Nephron (organoid): ENCODE measurements around the gene TEX14.

Experiments
- H3K27ac Mint-ChIP-seq, 3 experiments: 2 replicates each; pipeline ENCODE4 v1.8.0; 2020; ENCODE audit warnings: mixed read lengths in 3 of 3, mild to moderate bottlenecking in 2 of 3, moderate library complexity in 1 of 3
- H3K27me3 Mint-ChIP-seq: 2 replicates; pipeline ENCODE4 v1.8.0; 2021; ENCODE audit warnings: low read depth, mild to moderate bottlenecking, moderate library complexity, mixed read lengths
- H3K36me3 Mint-ChIP-seq: 2 replicates; pipeline ENCODE4 v1.8.0; 2020; ENCODE audit warnings: low read depth, mixed read lengths
- H3K4me1 Mint-ChIP-seq: 2 replicates; pipeline ENCODE4 v1.8.0; 2020; ENCODE audit warnings: mixed read lengths
- H3K4me3 Mint-ChIP-seq, 3 experiments: 2 replicates each; pipeline ENCODE4 v1.8.0; 2020; ENCODE audit warnings: mild to moderate bottlenecking in 3 of 3, mixed read lengths in 3 of 3, moderate library complexity in 2 of 3
- H3K9me3 Mint-ChIP-seq: 2 replicates; pipeline ENCODE4 v1.8.0; 2020; ENCODE audit warnings: mixed read lengths
- TF ChIP-seq, protein P1 (sequence below), 3 experiments: fragments of 200-600 bp; sonication (generic); IDR thresholded peaks; one replicate each; pipeline ENCODE4 v1.5.0; 2021; ENCODE audit warnings: antibody characterized with exemption in 3 of 3; ENCODE audit not compliant: unreplicated experiment in 3 of 3

TEX14 gene

DNA sequence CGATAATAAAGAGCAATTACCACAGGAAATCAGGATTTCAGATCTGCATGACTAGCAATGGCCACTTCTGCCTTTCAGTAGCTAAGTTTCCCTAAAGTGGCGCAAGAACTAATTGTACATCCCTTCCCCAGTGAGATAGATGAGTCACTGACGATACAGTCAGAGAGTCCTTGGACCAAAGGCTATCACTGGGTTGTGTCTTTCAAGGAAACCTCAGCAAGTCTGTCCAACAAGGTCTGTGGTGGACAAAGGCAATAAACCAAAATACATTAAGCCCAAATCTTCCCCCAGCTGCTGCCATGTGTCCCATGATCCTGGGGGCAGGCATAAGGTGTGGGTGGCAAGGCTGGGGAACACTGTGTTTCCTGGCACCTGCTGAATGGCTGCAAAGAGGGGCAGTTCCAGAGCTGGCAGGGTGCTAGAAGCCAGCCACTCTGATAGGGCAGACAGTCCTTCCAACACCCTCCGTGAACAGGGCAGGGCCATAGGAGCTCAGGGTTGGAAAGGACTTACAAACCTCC is 156.9 kb downstream of the TEX14 start:
- Mint-ChIP-seq H3K4me1 (peaks cover 68% of the 10 kb centered on the region), H3K36me3 (no peaks in the 10 kb centered on the region), H3K4me3 (peak overlapping the region in 1 of 3 experiments; percentile 73), H3K27ac (peak overlapping the region in 2 of 3 experiments; percentile 56 to 68), H3K9me3 (no peaks in the 10 kb centered on the region), H3K27me3 (peaks cover 51% of the 10 kb centered on the region)
- TF ChIP-seq, protein P1, sequence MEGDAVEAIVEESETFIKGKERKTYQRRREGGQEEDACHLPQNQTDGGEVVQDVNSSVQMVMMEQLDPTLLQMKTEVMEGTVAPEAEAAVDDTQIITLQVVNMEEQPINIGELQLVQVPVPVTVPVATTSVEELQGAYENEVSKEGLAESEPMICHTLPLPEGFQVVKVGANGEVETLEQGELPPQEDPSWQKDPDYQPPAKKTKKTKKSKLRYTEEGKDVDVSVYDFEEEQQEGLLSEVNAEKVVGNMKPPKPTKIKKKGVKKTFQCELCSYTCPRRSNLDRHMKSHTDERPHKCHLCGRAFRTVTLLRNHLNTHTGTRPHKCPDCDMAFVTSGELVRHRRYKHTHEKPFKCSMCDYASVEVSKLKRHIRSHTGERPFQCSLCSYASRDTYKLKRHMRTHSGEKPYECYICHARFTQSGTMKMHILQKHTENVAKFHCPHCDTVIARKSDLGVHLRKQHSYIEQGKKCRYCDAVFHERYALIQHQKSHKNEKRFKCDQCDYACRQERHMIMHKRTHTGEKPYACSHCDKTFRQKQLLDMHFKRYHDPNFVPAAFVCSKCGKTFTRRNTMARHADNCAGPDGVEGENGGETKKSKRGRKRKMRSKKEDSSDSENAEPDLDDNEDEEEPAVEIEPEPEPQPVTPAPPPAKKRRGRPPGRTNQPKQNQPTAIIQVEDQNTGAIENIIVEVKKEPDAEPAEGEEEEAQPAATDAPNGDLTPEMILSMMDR (IDR thresholded peaks at IDR 0.05; ENCODE audit: unreplicated experiment in 3 of 3) = no peak

DNA sequence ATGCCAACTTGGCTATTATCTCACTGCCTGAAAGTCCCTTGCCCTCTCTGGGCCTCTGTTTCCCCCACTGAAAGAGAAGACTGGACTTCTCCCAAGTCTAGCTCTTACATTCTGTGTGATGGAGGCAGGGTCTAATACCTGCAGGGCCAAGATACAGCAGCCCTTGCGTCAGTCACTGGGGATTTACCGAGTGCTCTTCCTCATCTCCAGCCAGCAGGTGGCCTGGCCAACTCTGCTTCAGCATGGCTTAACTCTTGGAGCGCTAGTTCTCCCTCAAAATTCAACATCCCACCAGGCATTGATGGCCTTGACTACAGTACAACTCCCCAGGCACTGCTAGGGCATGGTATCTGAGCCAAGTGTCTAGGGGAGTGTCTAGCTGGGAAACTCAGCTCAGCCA is 157.5 kb downstream of the TEX14 start:
- Mint-ChIP-seq H3K4me3 (peak overlapping the region in 1 of 3 experiments; percentile 73), H3K27me3 (peaks cover 54% of the 10 kb centered on the region), H3K27ac (peak overlapping the region in 2 of 3 experiments; percentile 54 to 68), H3K4me1 (peaks cover 68% of the 10 kb centered on the region), H3K9me3 (no peaks in the 10 kb centered on the region), H3K36me3 (no peaks in the 10 kb centered on the region)
- TF ChIP-seq, protein P1 (IDR thresholded peaks at IDR 0.05; ENCODE audit: unreplicated experiment in 3 of 3) = no peak

DNA sequence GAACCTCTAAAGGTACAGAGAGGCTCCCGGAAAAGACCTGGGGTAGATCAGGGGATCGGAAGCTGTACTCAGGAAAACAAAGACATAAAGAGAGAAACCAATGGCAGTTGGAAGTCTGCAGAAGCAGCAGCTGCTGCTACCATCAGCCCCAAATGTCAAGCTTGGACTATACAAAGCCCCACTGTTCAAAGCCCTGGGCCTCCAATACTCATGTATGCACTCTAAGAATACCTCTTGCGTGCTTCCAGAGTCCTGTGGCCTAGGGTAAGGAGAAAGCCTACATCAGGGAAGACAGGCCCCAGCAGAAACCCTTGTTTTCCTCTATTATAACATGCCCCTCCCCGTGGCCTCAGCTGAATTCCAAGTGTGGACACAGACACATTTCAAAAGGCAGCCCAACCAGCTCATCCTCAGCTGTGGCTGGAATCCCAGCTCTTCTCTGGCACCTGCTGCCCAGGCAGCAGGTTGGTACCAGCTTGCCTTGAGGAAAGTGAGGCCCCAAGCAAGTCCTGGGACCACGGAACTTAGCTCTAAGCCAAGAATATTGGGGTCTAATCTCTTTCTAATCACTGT is 158.1 kb downstream of the TEX14 start:
- TF ChIP-seq, protein P1 (IDR thresholded peaks at IDR 0.05; ENCODE audit: unreplicated experiment in 3 of 3) = no peak
- no peaks in the 10 kb centered on the region for H3K36me3 Mint-ChIP-seq
- H3K9me3 Mint-ChIP-seq = no peaks in the 10 kb centered on the region
- peak overlapping the region; percentile 54 to 94 (median 88) for H3K27ac Mint-ChIP-seq
- H3K27me3 Mint-ChIP-seq = peaks cover 53% of the 10 kb centered on the region
- peak overlapping the region; percentile 67 to 80 (median 73) for H3K4me3 Mint-ChIP-seq
- H3K4me1 Mint-ChIP-seq = peaks cover 68% of the 10 kb centered on the region

DNA sequence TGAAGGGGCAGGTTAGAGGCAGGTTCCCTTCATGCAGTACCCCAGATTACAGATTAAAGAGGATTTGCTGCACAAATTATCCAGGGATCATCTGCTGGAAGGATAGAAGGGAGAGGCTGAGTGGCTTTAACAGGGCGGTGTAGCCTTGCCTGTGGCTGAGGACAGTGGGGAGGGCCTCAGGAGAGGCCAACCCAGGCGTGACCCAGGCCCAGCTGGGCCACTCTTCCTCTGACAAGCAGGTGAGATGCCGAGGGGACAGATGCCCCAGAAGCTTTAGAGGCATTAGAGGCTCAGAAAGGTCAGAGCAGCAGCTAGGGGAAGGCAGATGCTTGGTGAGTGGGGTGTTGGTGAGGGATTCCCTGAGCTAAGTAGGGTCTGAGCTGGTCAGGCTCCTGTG is 159.3 kb downstream of the TEX14 start:
- Mint-ChIP-seq H3K27ac (peak overlapping the region; percentile 54 to 88 (median 54)), H3K36me3 (no peaks in the 10 kb centered on the region), H3K4me1 (peaks cover 76% of the 10 kb centered on the region), H3K4me3 (peak overlapping the region; percentile 67 to 80 (median 73)), H3K9me3 (no peaks in the 10 kb centered on the region), H3K27me3 (peaks cover 57% of the 10 kb centered on the region)
- TF ChIP-seq, protein P1 (IDR thresholded peaks at IDR 0.05; ENCODE audit: unreplicated experiment in 3 of 3) = no peak

DNA sequence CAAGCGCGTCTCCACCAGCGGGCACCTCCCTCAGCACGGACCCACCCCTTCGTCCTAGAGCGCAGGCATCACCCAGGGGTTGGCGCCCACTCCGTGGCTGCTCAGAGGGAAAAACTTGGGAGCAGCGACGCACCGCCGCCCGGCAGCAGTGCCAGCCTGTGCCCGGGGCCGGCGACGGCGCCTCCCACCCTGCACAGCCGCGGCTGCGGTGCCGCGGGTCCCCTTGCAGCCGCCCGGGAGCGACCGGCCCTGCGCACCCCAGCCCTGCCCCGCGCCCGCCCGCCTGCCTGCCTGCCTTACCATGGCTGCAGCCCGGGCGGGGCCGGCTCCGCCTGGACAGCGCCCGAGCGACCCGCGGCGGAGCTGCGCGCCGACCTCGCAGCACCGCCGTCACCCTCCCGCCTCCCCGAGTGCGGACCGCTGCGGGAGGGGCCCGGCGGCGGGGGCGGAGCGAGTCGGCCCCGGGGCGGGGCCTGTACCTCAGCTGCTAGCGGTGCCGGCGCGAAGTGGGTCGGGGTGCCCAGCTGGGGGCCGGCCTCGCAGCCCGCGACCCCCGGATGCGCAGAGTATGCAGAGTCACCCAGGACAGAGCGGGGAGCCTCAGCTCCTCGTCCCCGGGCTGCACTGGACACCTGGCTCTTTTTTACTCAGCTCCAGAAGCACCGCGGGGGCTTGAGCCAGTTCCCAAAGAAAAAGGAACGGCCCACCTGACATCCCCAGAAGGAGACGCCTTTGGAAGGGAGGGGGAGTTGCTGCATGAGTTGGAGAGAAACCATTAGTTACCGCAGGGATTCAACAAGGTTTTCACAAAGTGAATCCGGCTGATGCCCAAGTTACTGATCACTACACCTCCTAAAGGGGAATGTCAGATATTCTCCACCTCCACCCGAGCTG is 159.9 kb downstream of the TEX14 start:
- peaks cover 56% of the 10 kb centered on the region for H3K27me3 Mint-ChIP-seq
- peaks cover 81% of the 10 kb centered on the region for H3K4me1 Mint-ChIP-seq
- peak overlapping the region; percentile 67 to 80 (median 76) for H3K4me3 Mint-ChIP-seq
- peak overlapping the region in 2 of 3 experiments; percentile 54 for H3K27ac Mint-ChIP-seq
- TF ChIP-seq, protein P1 (IDR thresholded peaks at IDR 0.05; ENCODE audit: unreplicated experiment in 3 of 3) = no peak
- H3K9me3 Mint-ChIP-seq = no peaks in the 10 kb centered on the region
- H3K36me3 Mint-ChIP-seq = no peaks in the 10 kb centered on the region
